ENCODE results near the gene ACTRT2. TPM values are rescaled to one million over a fixed set of nuclear protein-coding genes. Genes with fewer than 3 reads are reported as not detected.

The ACTRT2 gene
- total and polyA plus RNA-seq, 2 donors (not counting 1 experiment from before 2014, with no cell fraction given), result not detected

GRCh38 chr1:3019516-3020051, 1.7 kb upstream of the ACTRT2 start:
- H2AFZ ChIP-seq (ENCODE audit: insufficient read depth, low read depth, low read length, poor library complexity, severe bottlenecking), result no peak overlapping the region
- no peaks in the 10 kb centered on the region for H3K27me3 ChIP-seq (replicated peaks in 1 of 4; ENCODE audit: control extremely low read depth in 1 of 4, control insufficient read depth in 3 of 4, insufficient read depth in 4 of 4, low read length in 3 of 4)
- ChIA-PET CTCF (no interaction called here), POLR2A (no interaction called here)
- no peak overlapping the region for H3K4me2 ChIP-seq (replicated peaks; ENCODE audit: low read depth, low read length, poor library complexity, severe bottlenecking)
- peaks cover 0 to 8% (median 0%) of the 10 kb centered on the region in 3 donors for H3K9me3 ChIP-seq (ENCODE audit: control extremely low read depth in 1 of 3, control insufficient read depth in 2 of 3, insufficient read depth in 1 of 3, low read length in 2 of 3)
- Mint-ChIP-seq H3K9me3 (ENCODE audit: insufficient read depth) (no peaks in the 10 kb centered on the region), H3K27ac (no peak overlapping the region), H3K27me3 (no peaks in the 10 kb centered on the region), H3K4me3 (no peak overlapping the region), H3K4me1 (no peaks in the 10 kb centered on the region)
- 93% methylated on average over 24 of the region's 24 CpGs for WGBS (ENCODE audit: insufficient coverage)
- no peaks in the 10 kb centered on the region for H3K36me3 ChIP-seq (replicated peaks in 1 of 2; ENCODE audit: control extremely low read depth in 1 of 2, control insufficient read depth in 1 of 2, extremely low read depth in 1 of 2, insufficient read depth in 2 of 2, low read length in 1 of 2)
- H3K27ac ChIP-seq (ENCODE audit: low read length in 2 of 2), result no peak overlapping the region
- no peak overlapping the region for H3K4me3 ChIP-seq (ENCODE audit: control extremely low read depth in 1 of 5, extremely low read depth in 1 of 5, insufficient read depth in 1 of 5, low read depth in 2 of 5, low read length in 4 of 5)
- no peak overlapping the region for H3K9ac ChIP-seq (ENCODE audit: low read length)
- H3K79me2 ChIP-seq (ENCODE audit: control insufficient read depth, insufficient read depth, low read length), result no peaks in the 10 kb centered on the region
- H3K4me1 ChIP-seq (ENCODE audit: control insufficient read depth in 2 of 2, insufficient read depth in 2 of 2, low read length in 2 of 2), result no peaks in the 10 kb centered on the region
- TF ChIP-seq CTCF (IDR thresholded peaks at IDR 0.05), result no peak
- no peak for TF ChIP-seq EZH2 (IDR thresholded peaks at IDR 0.05; ENCODE audit: borderline replicate concordance, insufficient read depth, low read depth, low read length, poor library complexity, severe bottlenecking)
- no peaks in the 10 kb centered on the region for H4K20me1 ChIP-seq (ENCODE audit: control insufficient read depth, insufficient read depth, low read length, poor library complexity, severe bottlenecking)
- no peak for ATAC-seq (ENCODE audit: low read depth)
- intact Hi-C loops (cut with micrococcal nuclease), result no loop called here
- no peak for DNase-seq

GRCh38 chr1:3020263-3020909, 881 bp upstream of the ACTRT2 start:
- Mint-ChIP-seq H3K9me3 (ENCODE audit: insufficient read depth) (no peaks in the 10 kb centered on the region), H3K27me3 (no peaks in the 10 kb centered on the region), H3K4me3 (no peak overlapping the region), H3K27ac (no peak overlapping the region), H3K4me1 (no peaks in the 10 kb centered on the region)
- no peaks in the 10 kb centered on the region for H3K79me2 ChIP-seq (ENCODE audit: control insufficient read depth, insufficient read depth, low read length)
- no peaks in the 10 kb centered on the region for H3K27me3 ChIP-seq (replicated peaks in 1 of 4; ENCODE audit: control extremely low read depth in 1 of 4, control insufficient read depth in 3 of 4, insufficient read depth in 4 of 4, low read length in 3 of 4)
- H3K27ac ChIP-seq (ENCODE audit: low read length in 2 of 2), result no peak overlapping the region
- ChIA-PET CTCF (no interaction called here), POLR2A (no interaction called here)
- H2AFZ ChIP-seq (ENCODE audit: insufficient read depth, low read depth, low read length, poor library complexity, severe bottlenecking), result no peak overlapping the region
- no peak overlapping the region for H3K4me3 ChIP-seq (ENCODE audit: control extremely low read depth in 1 of 5, extremely low read depth in 1 of 5, insufficient read depth in 1 of 5, low read depth in 2 of 5, low read length in 4 of 5)
- intact Hi-C loops (cut with micrococcal nuclease), result no loop called here
- no peaks in the 10 kb centered on the region for H3K36me3 ChIP-seq (replicated peaks in 1 of 2; ENCODE audit: control extremely low read depth in 1 of 2, control insufficient read depth in 1 of 2, extremely low read depth in 1 of 2, insufficient read depth in 2 of 2, low read length in 1 of 2)
- peaks cover 0 to 7% (median 0%) of the 10 kb centered on the region in 3 donors for H3K9me3 ChIP-seq (ENCODE audit: control extremely low read depth in 1 of 3, control insufficient read depth in 2 of 3, insufficient read depth in 1 of 3, low read length in 2 of 3)
- no peak overlapping the region for H3K4me2 ChIP-seq (replicated peaks; ENCODE audit: low read depth, low read length, poor library complexity, severe bottlenecking)
- no peak overlapping the region for H3K9ac ChIP-seq (ENCODE audit: low read length)
- DNase-seq (no peak), ATAC-seq (ENCODE audit: low read depth) (no peak)
- TF ChIP-seq EZH2 (IDR thresholded peaks at IDR 0.05; ENCODE audit: borderline replicate concordance, insufficient read depth, low read depth, low read length, poor library complexity, severe bottlenecking), result no peak
- TF ChIP-seq CTCF (IDR thresholded peaks at IDR 0.05), result no peak
- H3K4me1 ChIP-seq (ENCODE audit: control insufficient read depth in 2 of 2, insufficient read depth in 2 of 2, low read length in 2 of 2), result no peaks in the 10 kb centered on the region
- WGBS (ENCODE audit: insufficient coverage), result 98% methylated on average over 9 of the region's 12 CpGs
- H4K20me1 ChIP-seq (ENCODE audit: control insufficient read depth, insufficient read depth, low read length, poor library complexity, severe bottlenecking), result no peaks in the 10 kb centered on the region
